Stimulated activated CD4-positive, alpha-beta T cell treated with anti-CD3 and anti-CD28 coated beads, Interleukin-2, amount 100 ng/mL, for 48 hours (primary cell): Measurements from ENCODE around the gene ACOXL.
"Not testable (repeated sequence)": the region's sequence is repeated elsewhere in the genome, so short reads cannot be mapped to it uniquely, and the experiment has no call there.

ENCODE experiments used
- DNase-seq, 2 donors: peaks; one replicate each; pipeline ENCODE4 v3.0.0-alpha.2; 2020

ACOXL gene

GRCh38 chr2:111072220-111072871 lies 340.0 kb downstream of the ACOXL start:
- no peak for DNase-seq

- not testable (repeated sequence) for DNase-seq
Observed at GRCh38 chr2:111082659-111083058, 350.3 kb downstream of the ACOXL start.

- no peak for DNase-seq
Observed at GRCh38 chr2:111091811-111092211, 359.4 kb downstream of the ACOXL start.

- no peak for DNase-seq
Observed at GRCh38 chr2:111094691-111095090, 362.3 kb downstream of the ACOXL start.

GRCh38 chr2:111095434-111095833 lies 363.1 kb downstream of the ACOXL start:
- DNase-seq = no peak

- DNase-seq = no peak
Observed at GRCh38 chr2:111099402-111099801, 367.0 kb downstream of the ACOXL start.

GRCh38 chr2:111100087-111100764 lies 367.9 kb downstream of the ACOXL start:
- no peak for DNase-seq

- DNase-seq = no peak
Observed at GRCh38 chr2:111100765-111101162, 368.4 kb downstream of the ACOXL start.

- DNase-seq = no peak
Observed at GRCh38 chr2:111101592-111101991, 369.2 kb downstream of the ACOXL start.

GRCh38 chr2:111102216-111102615 lies 369.8 kb downstream of the ACOXL start:
- no peak for DNase-seq

- no peak for DNase-seq
Observed at GRCh38 chr2:111105926-111106325, 373.6 kb downstream of the ACOXL start.

- DNase-seq = no peak
Observed at GRCh38 chr2:111106706-111107105, 374.3 kb downstream of the ACOXL start.

GRCh38 chr2:111108745-111109271 lies 376.4 kb downstream of the ACOXL start:
- DNase-seq = no peak

- peak in 1 of 2 donors; percentile 37 for DNase-seq
Observed at GRCh38 chr2:111111101-111111755, 378.9 kb downstream of the ACOXL start.

- no peak for DNase-seq
Observed at GRCh38 chr2:111113838-111114237, 381.5 kb downstream of the ACOXL start.

- no peak for DNase-seq
Observed at GRCh38 chr2:111116011-111116746, 383.8 kb downstream of the ACOXL start.

- peak; percentile 52 to 58 for DNase-seq
Observed at GRCh38 chr2:111116843-111117597, 384.6 kb downstream of the ACOXL start.

- DNase-seq = peak; percentile 28 to 29
Observed at GRCh38 chr2:111117598-111118480, 385.5 kb downstream of the ACOXL start.

- DNase-seq = no peak
Observed at GRCh38 chr2:111118481-111118980, 386.2 kb downstream of the ACOXL start.

- peak; percentile 25 to 29 for DNase-seq
Observed at GRCh38 chr2:111118981-111119821, 386.8 kb downstream of the ACOXL start.
